Karpas-422 (cell line): ENCODE data around the gene RIMS4. TPM values are rescaled to one million over a fixed set of nuclear protein-coding genes. Genes with fewer than 3 reads are reported as not detected.

Experiments
- DNase-seq: peaks from one replicate; pipeline ENCODE4 v3.0.0-alpha.2; 2015
- H2AFZ ChIP-seq: fragments of 200-600 bp; sonication (generic); 2 replicates; pipeline ENCODE4 v1.6.1; 2014; ENCODE audit warnings: antibody characterized with exemption, low read length, mixed read lengths
- H3K27ac ChIP-seq: fragments of 200-600 bp; sonication (generic); 2 replicates; pipeline ENCODE4 v1.5.1; 2014; ENCODE audit warnings: mild to moderate bottlenecking, low read length, moderate library complexity
- H3K27me3 ChIP-seq: fragments of 200-600 bp; sonication (generic); 2 replicates; pipeline ENCODE4 v1.6.1; 2014; ENCODE audit warnings: low read length, mixed read lengths
- H3K36me3 ChIP-seq: fragments of 200-600 bp; sonication (generic); 2 replicates; pipeline ENCODE4 v1.6.1; 2014; ENCODE audit warnings: low read length, mixed read lengths; ENCODE audit not compliant: insufficient read depth
- H3K4me1 ChIP-seq: fragments of 200-600 bp; sonication (generic); 2 replicates; pipeline ENCODE4 v1.6.1; 2014; ENCODE audit warnings: mild to moderate bottlenecking, low read length, mixed read lengths
- H3K4me2 ChIP-seq: fragments of 200-600 bp; sonication (generic); 2 replicates; pipeline ENCODE4 v1.6.1; 2014; ENCODE audit warnings: low read length, low read depth, mild to moderate bottlenecking; ENCODE audit not compliant: poor library complexity, severe bottlenecking
- H3K4me3 ChIP-seq: fragments of 200-600 bp; sonication (generic); 2 replicates; pipeline ENCODE4 v1.5.1; 2014; ENCODE audit warnings: mild to moderate bottlenecking, antibody characterized with exemption, low read length, mixed read lengths
- H3K79me2 ChIP-seq: fragments of 200-600 bp; sonication (generic); 2 replicates; pipeline ENCODE4 v1.6.1; 2014; ENCODE audit warnings: mild to moderate bottlenecking, low read length, mixed read lengths
- H3K9ac ChIP-seq: fragments of 200-600 bp; sonication (generic); 2 replicates; pipeline ENCODE4 v1.6.0; 2014; ENCODE audit warnings: low read length
- H3K9me2 ChIP-seq: fragments of 200-600 bp; sonication (generic), shearing (Covaris generic); replicated peaks from 2 replicates; pipeline ENCODE4 v1.6.0; 2014; ENCODE audit warnings: mild to moderate bottlenecking, low read length, moderate library complexity; ENCODE audit not compliant: insufficient read depth
- H3K9me3 ChIP-seq: fragments of 300-700, 200-600 bp; sonication (generic); 2 replicates; pipeline ENCODE4 v1.6.1; 2014; ENCODE audit warnings: low read length, mixed read lengths
- H4K20me1 ChIP-seq: fragments of 200-600 bp; sonication (generic); 2 replicates; pipeline ENCODE4 v1.6.1; 2014; ENCODE audit warnings: mild to moderate bottlenecking, antibody characterized with exemption, low read length, low read depth; ENCODE audit not compliant: insufficient read depth
- total RNA-seq: library from RNA; depleted of rRNA; stranded (reverse); fragments of >200 nt; shearing (Covaris generic); gene quantifications from 2 replicates; pipeline ENCODE4 v1.2.3, GENCODE V29; 2014; ENCODE audit warnings: low replicate concordance

Gene RIMS4
- total RNA-seq, 1 experiment from 2014 or later, result not detected

GRCh38 chr20:44848254-44849015 lies 38.1 kb upstream of the RIMS4 start:
- DNase-seq, result no peak
- H3K27ac ChIP-seq, result no peak overlapping the region
- no peaks in the 10 kb centered on the region for H3K79me2 ChIP-seq
- no peaks in the 10 kb centered on the region for H3K9me3 ChIP-seq
- no peaks in the 10 kb centered on the region for H4K20me1 ChIP-seq
- H3K4me2 ChIP-seq, result no peak overlapping the region
- no peaks in the 10 kb centered on the region for H3K9me2 ChIP-seq
- H3K9ac ChIP-seq, result no peak overlapping the region
- no peak overlapping the region for H3K4me3 ChIP-seq
- no peak overlapping the region for H2AFZ ChIP-seq
- H3K4me1 ChIP-seq, result no peaks in the 10 kb centered on the region
- H3K36me3 ChIP-seq, result no peaks in the 10 kb centered on the region
- H3K27me3 ChIP-seq, result no peaks in the 10 kb centered on the region

- Histone ChIP-seq H3K4me1 (no peaks in the 10 kb centered on the region), H3K4me2 (no peak overlapping the region), H3K36me3 (no peaks in the 10 kb centered on the region), H2AFZ (no peak overlapping the region), H3K9me3 (no peaks in the 10 kb centered on the region), H3K79me2 (no peaks in the 10 kb centered on the region), H3K27ac (no peak overlapping the region), H3K9me2 (no peaks in the 10 kb centered on the region), H3K9ac (no peak overlapping the region), H4K20me1 (no peaks in the 10 kb centered on the region), H3K4me3 (no peak overlapping the region), H3K27me3 (no peaks in the 10 kb centered on the region)
- DNase-seq, result no peak
Measured at GRCh38 chr20:44843876-44844275, 33.5 kb upstream of the RIMS4 start.

- H3K36me3 ChIP-seq, result no peaks in the 10 kb centered on the region
- H2AFZ ChIP-seq, result no peak overlapping the region
- no peaks in the 10 kb centered on the region for H3K4me1 ChIP-seq
- DNase-seq, result no peak
- H3K9me3 ChIP-seq, result no peaks in the 10 kb centered on the region
- no peaks in the 10 kb centered on the region for H3K79me2 ChIP-seq
- H3K4me2 ChIP-seq, result no peak overlapping the region
- H3K27me3 ChIP-seq, result no peaks in the 10 kb centered on the region
- no peak overlapping the region for H3K27ac ChIP-seq
- H3K4me3 ChIP-seq, result no peak overlapping the region
- H4K20me1 ChIP-seq, result no peaks in the 10 kb centered on the region
- H3K9me2 ChIP-seq, result no peaks in the 10 kb centered on the region
- no peak overlapping the region for H3K9ac ChIP-seq
Measured at GRCh38 chr20:44841955-44842354, 31.6 kb upstream of the RIMS4 start.

- Histone ChIP-seq H3K27ac (no peak overlapping the region), H3K4me3 (no peak overlapping the region), H4K20me1 (no peaks in the 10 kb centered on the region), H3K36me3 (no peaks in the 10 kb centered on the region), H3K9ac (no peak overlapping the region), H3K9me2 (no peaks in the 10 kb centered on the region), H3K4me1 (peaks cover 4% of the 10 kb centered on the region; the same call in 1 of the 2 replicates), H3K79me2 (no peaks in the 10 kb centered on the region), H2AFZ (no peak overlapping the region), H3K9me3 (no peaks in the 10 kb centered on the region), H3K27me3 (no peaks in the 10 kb centered on the region), H3K4me2 (no peak overlapping the region)
- no peak for DNase-seq
Measured at GRCh38 chr20:44840826-44841225, 30.5 kb upstream of the RIMS4 start.

DNA sequence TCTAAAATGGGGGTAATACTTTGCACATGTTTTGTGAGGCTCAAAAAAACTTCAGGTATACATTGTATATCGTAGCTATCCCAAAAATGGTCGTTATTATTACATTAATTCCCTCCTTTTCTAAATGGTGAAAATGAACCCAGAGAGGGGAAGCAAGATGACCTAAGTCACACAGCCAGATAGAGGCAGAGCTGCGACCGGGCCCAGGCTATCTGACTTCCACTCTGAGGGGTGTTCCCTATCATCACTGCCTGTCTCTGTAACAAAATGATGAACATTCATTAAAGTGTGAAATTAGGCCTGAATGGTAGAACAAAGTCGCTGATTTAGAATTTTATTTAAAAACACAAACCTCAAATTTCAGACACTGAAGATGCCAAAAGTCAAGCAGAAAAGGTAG lies 29.1 kb upstream of the RIMS4 start:
- Histone ChIP-seq H3K27me3 (no peaks in the 10 kb centered on the region), H3K4me3 (no peak overlapping the region), H4K20me1 (no peaks in the 10 kb centered on the region), H3K4me2 (no peak overlapping the region), H2AFZ (no peak overlapping the region), H3K79me2 (no peaks in the 10 kb centered on the region), H3K9ac (no peak overlapping the region), H3K36me3 (no peaks in the 10 kb centered on the region), H3K9me3 (no peaks in the 10 kb centered on the region), H3K9me2 (no peaks in the 10 kb centered on the region), H3K4me1 (peaks cover 4% of the 10 kb centered on the region; the same call in 1 of the 2 replicates), H3K27ac (no peak overlapping the region)
- no peak for DNase-seq

GRCh38 chr20:44838521-44838920 lies 28.2 kb upstream of the RIMS4 start:
- Histone ChIP-seq H3K9me3 (no peaks in the 10 kb centered on the region), H3K9me2 (no peaks in the 10 kb centered on the region), H3K4me2 (no peak overlapping the region), H3K4me1 (peaks cover 4% of the 10 kb centered on the region; the same call in 1 of the 2 replicates), H3K4me3 (no peak overlapping the region), H3K79me2 (no peaks in the 10 kb centered on the region), H3K9ac (no peak overlapping the region), H2AFZ (no peak overlapping the region), H3K27me3 (no peaks in the 10 kb centered on the region), H4K20me1 (no peaks in the 10 kb centered on the region), H3K27ac (no peak overlapping the region), H3K36me3 (no peaks in the 10 kb centered on the region)
- no peak for DNase-seq

- H2AFZ ChIP-seq, result no peak overlapping the region
- H4K20me1 ChIP-seq, result no peaks in the 10 kb centered on the region
- H3K79me2 ChIP-seq, result no peaks in the 10 kb centered on the region
- H3K9me2 ChIP-seq, result no peaks in the 10 kb centered on the region
- no peak overlapping the region for H3K4me2 ChIP-seq
- no peaks in the 10 kb centered on the region for H3K27me3 ChIP-seq
- no peak for DNase-seq
- H3K9ac ChIP-seq, result no peak overlapping the region
- no peaks in the 10 kb centered on the region for H3K36me3 ChIP-seq
- H3K4me3 ChIP-seq, result no peak overlapping the region
- H3K9me3 ChIP-seq, result no peaks in the 10 kb centered on the region
- H3K4me1 ChIP-seq, result peaks cover 5% of the 10 kb centered on the region; the same call in 1 of the 2 replicates
- H3K27ac ChIP-seq, result no peak overlapping the region
Measured at GRCh38 chr20:44837946-44838345, 27.6 kb upstream of the RIMS4 start.

GRCh38 chr20:44836601-44837120 lies 26.3 kb upstream of the RIMS4 start:
- no peak for DNase-seq
- Histone ChIP-seq H3K4me1 (peaks cover 9% of the 10 kb centered on the region; the same call in 1 of the 2 replicates), H3K9me2 (no peaks in the 10 kb centered on the region), H3K36me3 (no peaks in the 10 kb centered on the region), H3K9ac (no peak overlapping the region), H3K27me3 (no peaks in the 10 kb centered on the region), H2AFZ (no peak overlapping the region), H3K4me2 (no peak overlapping the region), H3K9me3 (no peaks in the 10 kb centered on the region), H3K4me3 (no peak overlapping the region), H3K79me2 (no peaks in the 10 kb centered on the region), H3K27ac (no peak overlapping the region), H4K20me1 (no peaks in the 10 kb centered on the region)
